Endodermal cell (in vitro differentiated cells): ENCODE data around the gene KCNAB2. TPM values are rescaled to one million over a fixed set of nuclear protein-coding genes. Genes with fewer than 3 reads are reported as not detected.

ENCODE experiments used
- DNase-seq: peaks from one replicate; pipeline ENCODE4 v3.0.0-alpha.2; 2017
- H3K27ac ChIP-seq: 2 replicates; pipeline ENCODE4 v1.5.1; 2013; ENCODE audit warnings: mild to moderate bottlenecking, low read depth, low read length, moderate library complexity
- H3K27me3 ChIP-seq: 2 replicates; pipeline ENCODE4 v1.6.1; 2013; ENCODE audit warnings: mild to moderate bottlenecking, low read length, moderate library complexity; ENCODE audit not compliant: insufficient read depth, control insufficient read depth, poor library complexity, severe bottlenecking
- H3K36me3 ChIP-seq: 2 replicates; pipeline ENCODE4 v1.7.0; 2013; ENCODE audit warnings: mild to moderate bottlenecking, low read length, moderate library complexity; ENCODE audit not compliant: control insufficient read depth, insufficient read depth
- H3K4me1 ChIP-seq: one replicate; pipeline ENCODE4 v1.7.0; 2013; ENCODE audit warnings: low read length; ENCODE audit not compliant: control insufficient read depth, insufficient read depth
- H3K4me3 ChIP-seq: 2 replicates; pipeline ENCODE4 v1.5.1; 2013; ENCODE audit warnings: mild to moderate bottlenecking, low read length, moderate library complexity
- H3K9ac ChIP-seq: 2 replicates; pipeline ENCODE4 v1.6.1; 2013; ENCODE audit warnings: mild to moderate bottlenecking, low read length, moderate library complexity; ENCODE audit not compliant: poor library complexity, severe bottlenecking; ENCODE audit errors: extremely low read depth
- H3K9me3 ChIP-seq: 2 replicates; pipeline ENCODE4 v1.6.1; 2013; ENCODE audit warnings: mild to moderate bottlenecking, low read length, moderate library complexity; ENCODE audit not compliant: control insufficient read depth
- H3K27ac Mint-ChIP-seq: 2 replicates; pipeline ENCODE4 v1.8.0; 2020; ENCODE audit warnings: mixed read lengths
- H3K27me3 Mint-ChIP-seq: 2 replicates; pipeline ENCODE4 v1.8.0; 2021; ENCODE audit warnings: mild to moderate bottlenecking, mixed read lengths; ENCODE audit not compliant: insufficient read depth
- H3K36me3 Mint-ChIP-seq: 2 replicates; pipeline ENCODE4 v1.8.0; 2020; ENCODE audit warnings: low read depth, mixed read lengths
- H3K4me1 Mint-ChIP-seq: 2 replicates; pipeline ENCODE4 v1.8.0; 2020; ENCODE audit warnings: mixed read lengths
- H3K4me3 Mint-ChIP-seq: 2 replicates; pipeline ENCODE4 v1.8.0; 2020; ENCODE audit warnings: mild to moderate bottlenecking, moderate library complexity, mixed read lengths
- H3K9me3 Mint-ChIP-seq: 2 replicates; pipeline ENCODE4 v1.8.0; 2020; ENCODE audit warnings: mild to moderate bottlenecking, mixed read lengths
- WGBS, 2 experiments: methylation state at CpG; one replicate each; pipeline versions ENCODE4 v1.1.5 to v1.1.7; 2013; ENCODE audit warnings: missing lambda C conversion rate in 2 of 2, mixed read lengths in 1 of 2; ENCODE audit not compliant: insufficient coverage in 1 of 2, insufficient read length in 1 of 2; 5-methylcytosine and 5-hydroxymethylcytosine counted together
- total RNA-seq, 2 donors: library from RNA; stranded (reverse); fragmentation: NEBNext Ultra II Directional in 1 of 2; extraction: Animal tissue kit (Norgen Biotek cat#: 25700) in 1 of 2; gene quantifications; 2 replicates in 1 of 2; 3 replicates in 1 of 2; pipeline ENCODE4 v1.2.1, GENCODE V29; 2021
- TF ChIP-seq, protein P1 (sequence below): fragments of 200-600 bp; sonication (generic); conservative IDR thresholded peaks from 2 replicates; pipeline ENCODE4 v1.5.0; 2021; ENCODE audit warnings: antibody characterized with exemption, mild to moderate bottlenecking

The KCNAB2 gene
- total RNA-seq, 2 donors from 2014 or later, result 14.9 to 22.9 TPM

DNA sequence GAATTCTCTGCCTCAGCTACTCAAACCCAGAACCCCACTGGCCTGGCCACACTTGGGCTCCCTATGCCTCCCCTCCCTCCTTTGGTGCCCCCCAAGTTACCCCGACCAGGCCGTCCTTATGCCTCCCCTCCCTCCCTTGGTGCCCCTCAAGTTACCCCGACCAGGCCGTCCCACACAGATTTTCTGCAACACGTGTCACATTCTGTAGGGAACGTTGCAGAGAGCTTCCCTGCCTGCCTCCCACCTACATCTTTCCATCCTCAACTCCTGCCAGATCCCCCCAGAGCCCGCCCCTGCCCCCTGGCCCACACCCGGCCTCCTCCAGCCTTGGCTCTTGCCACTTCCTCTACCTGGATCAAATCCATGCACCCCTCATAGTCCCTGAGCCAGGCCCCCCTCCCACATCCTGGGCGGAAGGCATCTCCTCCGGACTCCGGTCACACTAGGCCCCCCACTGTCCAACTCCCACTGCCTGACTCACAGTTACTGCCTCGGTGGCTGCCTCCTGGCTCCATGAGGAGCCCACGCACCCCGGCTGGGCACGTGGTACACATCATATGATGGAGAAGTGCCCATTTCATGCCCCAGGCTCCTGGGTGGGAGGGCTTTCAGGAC lies 41.2 kb downstream of the KCNAB2 start:
- no peaks in the 10 kb centered on the region for H3K9me3 ChIP-seq
- no peaks in the 10 kb centered on the region for H3K27me3 ChIP-seq
- H3K4me1 ChIP-seq, result no peaks in the 10 kb centered on the region
- no peaks in the 10 kb centered on the region for H3K27me3 Mint-ChIP-seq
- H3K4me3 Mint-ChIP-seq, result no peak overlapping the region
- TF ChIP-seq, protein P1, sequence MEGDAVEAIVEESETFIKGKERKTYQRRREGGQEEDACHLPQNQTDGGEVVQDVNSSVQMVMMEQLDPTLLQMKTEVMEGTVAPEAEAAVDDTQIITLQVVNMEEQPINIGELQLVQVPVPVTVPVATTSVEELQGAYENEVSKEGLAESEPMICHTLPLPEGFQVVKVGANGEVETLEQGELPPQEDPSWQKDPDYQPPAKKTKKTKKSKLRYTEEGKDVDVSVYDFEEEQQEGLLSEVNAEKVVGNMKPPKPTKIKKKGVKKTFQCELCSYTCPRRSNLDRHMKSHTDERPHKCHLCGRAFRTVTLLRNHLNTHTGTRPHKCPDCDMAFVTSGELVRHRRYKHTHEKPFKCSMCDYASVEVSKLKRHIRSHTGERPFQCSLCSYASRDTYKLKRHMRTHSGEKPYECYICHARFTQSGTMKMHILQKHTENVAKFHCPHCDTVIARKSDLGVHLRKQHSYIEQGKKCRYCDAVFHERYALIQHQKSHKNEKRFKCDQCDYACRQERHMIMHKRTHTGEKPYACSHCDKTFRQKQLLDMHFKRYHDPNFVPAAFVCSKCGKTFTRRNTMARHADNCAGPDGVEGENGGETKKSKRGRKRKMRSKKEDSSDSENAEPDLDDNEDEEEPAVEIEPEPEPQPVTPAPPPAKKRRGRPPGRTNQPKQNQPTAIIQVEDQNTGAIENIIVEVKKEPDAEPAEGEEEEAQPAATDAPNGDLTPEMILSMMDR, result no peak
- no peak overlapping the region for H3K27ac ChIP-seq
- DNase-seq, result no peak
- H3K36me3 ChIP-seq, result no peaks in the 10 kb centered on the region
- no peak overlapping the region for H3K27ac Mint-ChIP-seq
- H3K4me1 Mint-ChIP-seq, result no peaks in the 10 kb centered on the region
- no peak overlapping the region for H3K4me3 ChIP-seq
- WGBS, 2 experiments, result 89 to 90% methylated on average over 7 to 15 of the region's 15 CpGs
- no peaks in the 10 kb centered on the region for H3K36me3 Mint-ChIP-seq
- no peaks in the 10 kb centered on the region for H3K9me3 Mint-ChIP-seq
- H3K9ac ChIP-seq, result no peak overlapping the region

DNA sequence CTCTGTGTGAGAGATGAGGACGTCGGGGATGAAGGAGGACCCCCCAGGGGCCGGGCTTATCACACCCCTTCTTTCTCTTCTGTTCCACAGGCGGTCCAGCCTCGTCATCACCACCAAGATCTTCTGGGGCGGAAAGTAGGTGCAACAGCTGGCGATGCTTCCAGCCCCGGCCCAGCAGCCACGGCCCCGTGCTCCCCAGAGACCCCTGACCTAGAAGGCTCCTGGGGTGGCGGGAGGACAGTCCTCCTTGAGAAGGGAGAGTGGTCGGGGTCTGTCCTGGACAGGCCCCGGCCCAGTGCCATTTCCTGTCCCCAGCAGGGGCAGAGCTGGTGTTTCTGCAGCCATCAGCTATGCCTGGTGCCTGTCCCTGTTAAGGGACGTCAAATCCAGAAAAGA lies 41.7 kb downstream of the KCNAB2 start:
- H3K36me3 Mint-ChIP-seq, result no peaks in the 10 kb centered on the region
- no peaks in the 10 kb centered on the region for H3K4me1 ChIP-seq
- no peak overlapping the region for H3K27ac Mint-ChIP-seq
- H3K9me3 ChIP-seq, result no peaks in the 10 kb centered on the region
- H3K4me3 Mint-ChIP-seq, result no peak overlapping the region
- H3K9me3 Mint-ChIP-seq, result no peaks in the 10 kb centered on the region
- TF ChIP-seq, protein P1, result no peak
- no peaks in the 10 kb centered on the region for H3K36me3 ChIP-seq
- H3K27ac ChIP-seq, result no peak overlapping the region
- no peaks in the 10 kb centered on the region for H3K4me1 Mint-ChIP-seq
- no peak overlapping the region for H3K9ac ChIP-seq
- H3K27me3 Mint-ChIP-seq, result no peaks in the 10 kb centered on the region
- no peak for DNase-seq
- WGBS, 2 experiments, result 82 to 91% methylated on average over 4 to 14 of the region's 14 CpGs
- no peaks in the 10 kb centered on the region for H3K27me3 ChIP-seq
- H3K4me3 ChIP-seq, result no peak overlapping the region

DNA sequence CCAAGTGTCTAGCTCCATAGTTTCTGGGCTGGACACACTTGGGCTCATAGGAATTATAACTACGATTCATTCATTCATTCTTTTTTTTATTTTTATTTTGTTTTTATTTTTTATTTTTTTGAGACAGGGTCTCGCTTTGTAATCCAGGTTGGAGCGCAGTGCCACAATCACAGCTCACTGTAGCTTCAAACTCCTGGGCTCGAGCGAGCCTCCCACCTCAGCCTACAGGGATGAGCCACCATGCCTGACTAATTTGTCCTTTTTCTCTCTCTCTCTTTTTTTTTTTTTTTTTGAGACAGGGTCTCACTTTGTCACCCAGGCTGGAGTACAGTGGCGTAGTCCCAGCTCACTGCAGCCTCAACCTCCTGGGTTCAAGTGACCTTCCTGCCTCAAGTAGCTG lies 42.3 kb downstream of the KCNAB2 start:
- Mint-ChIP-seq H3K27ac (no peak overlapping the region), H3K27me3 (no peaks in the 10 kb centered on the region), H3K36me3 (no peaks in the 10 kb centered on the region), H3K4me1 (no peaks in the 10 kb centered on the region), H3K9me3 (no peaks in the 10 kb centered on the region), H3K4me3 (no peak overlapping the region)
- WGBS, 2 experiments, result 96% methylated on average over 5 of the region's 6 CpGs; no CpG with 5 or more reads in 1 of the 2 experiments
- no peaks in the 10 kb centered on the region for H3K4me1 ChIP-seq
- DNase-seq, result no peak
- H3K9me3 ChIP-seq, result no peaks in the 10 kb centered on the region
- TF ChIP-seq, protein P1, result no peak
- H3K36me3 ChIP-seq, result no peaks in the 10 kb centered on the region
- H3K27ac ChIP-seq, result no peak overlapping the region
- no peak overlapping the region for H3K4me3 ChIP-seq
- H3K9ac ChIP-seq, result no peak overlapping the region
- H3K27me3 ChIP-seq, result no peaks in the 10 kb centered on the region
